ENCODE results near the gene ART4. TPM values are rescaled to one million over a fixed set of nuclear protein-coding genes. Genes with fewer than 3 reads are reported as not detected.
A peak's percentile ranks its signal among the peaks of the same experiment; 100 is the strongest.

ART4 gene
- total RNA-seq, 1 experiment from 2014 or later = not detected

- Histone ChIP-seq H3K27me3 (no peaks in the 10 kb centered on the region), H3K9me3 (no peaks in the 10 kb centered on the region), H3K36me3 (no peaks in the 10 kb centered on the region), H3K4me3 (no peak overlapping the region)
- DNase-seq = peak; percentile 54
Observed at GRCh38 chr12:14868916-14869506, 25.7 kb upstream of the ART4 start.

DNA sequence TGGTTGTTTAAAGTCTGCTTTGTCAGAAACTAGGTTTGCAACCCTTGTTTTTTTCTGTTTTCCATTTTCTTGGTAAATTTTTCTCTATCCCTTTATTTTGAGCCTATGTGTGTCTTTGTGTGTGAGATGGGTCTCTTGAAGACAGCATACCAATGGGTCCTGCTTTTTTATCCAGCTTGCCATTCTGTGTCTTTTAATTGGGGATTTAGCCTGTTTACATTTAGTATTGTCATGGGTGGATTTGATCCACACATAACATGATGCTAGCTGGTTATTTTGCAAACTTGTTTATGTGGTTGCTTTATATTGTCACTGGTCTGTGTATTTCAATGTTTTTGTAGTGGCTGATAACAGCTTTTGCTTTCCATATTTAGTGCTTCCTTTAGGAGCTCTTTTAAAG lies 17.2 kb upstream of the ART4 start:
- Histone ChIP-seq H3K9me3 (peaks cover 11% of the 10 kb centered on the region), H3K36me3 (no peaks in the 10 kb centered on the region), H3K27me3 (no peaks in the 10 kb centered on the region), H3K4me3 (no peak overlapping the region)
- DNase-seq = no peak

DNA sequence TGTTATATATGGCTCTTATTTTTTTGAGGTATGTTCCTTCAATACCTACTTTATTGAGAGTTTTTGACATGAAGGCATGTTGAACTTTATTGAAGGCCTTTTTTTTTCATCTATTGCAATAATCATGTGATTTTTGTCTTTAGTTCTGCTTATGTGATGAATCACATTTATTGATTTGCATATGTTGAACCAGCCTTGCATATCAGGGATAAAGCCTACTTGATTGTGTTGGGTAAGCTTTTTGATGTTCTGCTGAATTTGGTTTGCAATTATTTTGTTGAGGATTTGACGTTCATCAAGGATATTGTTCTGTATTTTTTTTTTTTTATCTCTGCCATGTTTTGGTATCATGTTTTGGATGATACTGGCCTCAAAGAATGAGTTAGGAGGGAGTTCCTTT lies 15.2 kb upstream of the ART4 start:
- Histone ChIP-seq H3K9me3 (peaks cover 9% of the 10 kb centered on the region), H3K27me3 (no peaks in the 10 kb centered on the region), H3K4me3 (no peak overlapping the region), H3K36me3 (no peaks in the 10 kb centered on the region)
- no peak for DNase-seq

DNA sequence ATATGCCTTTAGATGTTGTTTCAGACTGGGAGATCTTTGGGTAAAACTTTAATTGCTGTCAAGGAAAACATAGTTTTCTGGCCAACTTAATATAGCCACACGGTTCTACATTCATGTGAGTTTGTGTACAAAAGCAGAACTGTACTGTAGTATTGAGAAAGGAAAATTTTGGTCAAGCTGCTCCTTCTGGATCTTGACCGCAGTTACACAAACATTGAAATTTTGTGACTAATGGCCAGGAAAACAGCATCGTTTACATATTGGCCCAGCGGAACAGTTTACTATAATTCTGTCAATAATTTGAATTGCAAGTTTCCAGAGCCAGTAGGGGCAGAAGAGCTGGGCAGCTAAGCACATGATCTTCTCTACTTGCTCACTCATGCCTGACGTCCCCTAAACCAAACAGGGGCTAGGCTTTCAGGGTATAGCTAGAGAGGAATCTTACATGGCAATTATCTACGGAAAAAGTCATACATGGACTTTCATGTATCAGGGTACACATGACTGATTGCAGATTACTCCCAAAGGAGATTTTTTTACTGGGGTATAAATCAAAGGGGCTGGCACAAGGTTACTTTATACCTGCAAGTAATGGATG lies 11.4 kb upstream of the ART4 start:
- Histone ChIP-seq H3K36me3 (no peaks in the 10 kb centered on the region), H3K27me3 (no peaks in the 10 kb centered on the region), H3K4me3 (no peak overlapping the region), H3K9me3 (0 out of 2 replicates have a peak, but pooled peaks cover 2% of the 10 kb centered on the region)
- no peak for DNase-seq

DNA sequence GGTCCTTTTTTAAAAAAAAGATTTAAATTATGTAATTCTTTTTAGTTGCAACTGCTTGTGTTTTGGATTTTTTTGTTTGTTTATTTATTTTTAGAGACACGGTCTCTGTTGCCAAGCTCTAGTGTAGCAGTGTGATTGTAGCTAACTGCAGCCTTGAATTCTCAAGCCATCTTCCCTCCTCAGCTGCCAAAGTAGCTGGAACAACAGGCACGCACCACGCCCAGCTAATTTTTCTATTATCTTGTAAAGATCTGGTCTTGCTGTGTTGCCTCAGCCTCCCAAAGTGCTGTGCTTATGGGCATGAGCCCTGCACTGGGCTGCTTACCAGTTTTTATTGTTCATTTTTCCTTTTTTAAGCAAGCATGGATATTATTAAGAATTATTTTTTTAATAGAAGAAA lies 10.6 kb upstream of the ART4 start:
- no peaks in the 10 kb centered on the region for H3K9me3 ChIP-seq
- H3K27me3 ChIP-seq = no peaks in the 10 kb centered on the region
- H3K36me3 ChIP-seq = no peaks in the 10 kb centered on the region
- peak; percentile 28 for DNase-seq
- no peak overlapping the region for H3K4me3 ChIP-seq

DNA sequence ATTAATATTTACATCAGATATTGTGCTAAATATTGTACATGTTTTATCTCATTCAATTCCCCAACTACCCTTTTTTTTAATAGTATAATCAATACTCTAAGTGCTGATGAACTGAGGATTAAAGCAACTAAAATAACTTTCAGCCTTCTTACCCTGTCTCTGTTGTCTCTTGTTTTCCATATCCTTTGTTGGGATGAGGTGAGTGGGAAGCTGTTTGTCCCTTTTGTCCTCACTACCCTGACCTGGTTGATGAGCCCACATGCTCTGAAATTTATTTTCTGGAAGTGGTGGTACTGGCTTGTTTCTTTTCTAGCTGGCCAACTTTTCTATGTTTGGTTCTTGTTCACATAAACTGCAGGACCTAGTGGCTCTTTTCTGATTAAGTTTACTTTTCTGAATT lies 9.6 kb upstream of the ART4 start:
- Histone ChIP-seq H3K27me3 (no peaks in the 10 kb centered on the region), H3K9me3 (no peaks in the 10 kb centered on the region)

GRCh38 chr12:14850929-14851663 lies 7.8 kb upstream of the ART4 start:
- Histone ChIP-seq H3K36me3 (no peaks in the 10 kb centered on the region), H3K27me3 (no peaks in the 10 kb centered on the region), H3K4me3 (no peak overlapping the region), H3K9me3 (no peaks in the 10 kb centered on the region)
- DNase-seq = no peak

More for the DNA sequence above, 9.6 kb upstream of the ART4 start:
- no peak for DNase-seq
- Histone ChIP-seq H3K36me3 (no peaks in the 10 kb centered on the region), H3K4me3 (no peak overlapping the region)

- H3K4me3 ChIP-seq = no peak overlapping the region
- DNase-seq = no peak
Observed at GRCh38 chr12:14849661-14850060, 6.3 kb upstream of the ART4 start.

GRCh38 chr12:14846876-14847580 lies 3.7 kb upstream of the ART4 start:
- no peaks in the 10 kb centered on the region for H3K9me3 ChIP-seq
- DNase-seq = no peak
- no peaks in the 10 kb centered on the region for H3K27me3 ChIP-seq
- H3K4me3 ChIP-seq = no peak overlapping the region
- no peaks in the 10 kb centered on the region for H3K36me3 ChIP-seq

More at GRCh38 chr12:14849661-14850060, 6.3 kb upstream of the ART4 start:
- H3K36me3 ChIP-seq = no peaks in the 10 kb centered on the region
- no peaks in the 10 kb centered on the region for H3K9me3 ChIP-seq
- H3K27me3 ChIP-seq = no peaks in the 10 kb centered on the region

DNA sequence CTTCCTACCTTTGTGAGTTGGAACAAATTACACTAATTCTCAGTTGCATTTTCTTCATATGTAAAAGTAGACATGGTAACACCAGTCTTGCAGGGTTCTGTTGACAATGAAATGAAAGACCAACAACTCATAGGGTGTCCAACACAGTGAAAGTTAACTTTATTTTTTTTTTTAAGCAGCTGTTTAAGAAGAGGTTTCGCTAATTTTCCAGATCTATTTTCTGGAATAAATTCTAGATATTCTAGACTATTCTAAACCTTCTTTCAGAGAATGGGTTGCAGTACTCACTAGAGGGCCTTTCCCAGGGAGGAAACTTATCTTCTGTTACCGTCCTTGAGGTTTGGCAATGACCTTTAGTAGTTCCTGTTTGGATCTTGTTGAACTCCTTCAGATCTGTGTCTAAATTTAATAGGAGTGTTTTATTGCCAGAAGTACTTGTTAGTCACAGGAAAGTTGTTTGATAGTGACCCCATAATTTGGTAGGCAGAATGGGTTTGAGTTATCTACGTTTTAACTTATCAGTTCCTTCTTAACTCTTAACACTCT lies 2.8 kb upstream of the ART4 start:
- DNase-seq = no peak
- Histone ChIP-seq H3K4me3 (no peak overlapping the region), H3K27me3 (no peaks in the 10 kb centered on the region), H3K36me3 (no peaks in the 10 kb centered on the region), H3K9me3 (no peaks in the 10 kb centered on the region)

- Histone ChIP-seq H3K36me3 (no peaks in the 10 kb centered on the region), H3K4me3 (no peak overlapping the region), H3K27me3 (no peaks in the 10 kb centered on the region), H3K9me3 (no peaks in the 10 kb centered on the region)
- DNase-seq = peak; percentile 10
Observed at GRCh38 chr12:14845350-14845750, 2.0 kb upstream of the ART4 start.

DNA sequence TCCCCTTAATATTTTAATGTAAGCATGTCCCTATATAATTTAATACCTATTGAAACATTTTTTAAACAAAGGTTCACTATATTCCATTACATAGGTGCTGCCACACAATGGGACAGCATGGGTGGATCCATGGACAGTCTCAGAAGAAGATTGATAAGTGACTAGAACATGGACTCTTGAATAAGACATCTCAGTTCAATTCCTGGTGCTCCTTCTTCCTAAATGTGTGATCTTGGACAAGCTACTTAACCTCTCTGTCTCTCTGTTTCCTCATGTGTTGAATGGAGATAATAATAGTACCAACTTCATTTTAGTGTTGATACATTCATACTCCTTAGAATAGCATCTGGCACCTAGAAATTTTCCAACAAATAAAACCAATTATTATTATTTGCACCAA lies 1.1 kb upstream of the ART4 start:
- no peaks in the 10 kb centered on the region for H3K27me3 ChIP-seq
- H3K9me3 ChIP-seq = no peaks in the 10 kb centered on the region
- H3K4me3 ChIP-seq = no peak overlapping the region
- no peak for DNase-seq
- H3K36me3 ChIP-seq = no peaks in the 10 kb centered on the region

- Histone ChIP-seq H3K4me3 (no peak overlapping the region), H3K27me3 (no peaks in the 10 kb centered on the region), H3K9me3 (no peaks in the 10 kb centered on the region), H3K36me3 (no peaks in the 10 kb centered on the region)
- DNase-seq = no peak
Observed at GRCh38 chr12:14842315-14842714, 1.0 kb downstream of the ART4 start.

- H3K4me3 ChIP-seq = no peak overlapping the region
- no peaks in the 10 kb centered on the region for H3K9me3 ChIP-seq
Observed at GRCh38 chr12:14841761-14842160, 1.6 kb downstream of the ART4 start.

DNA sequence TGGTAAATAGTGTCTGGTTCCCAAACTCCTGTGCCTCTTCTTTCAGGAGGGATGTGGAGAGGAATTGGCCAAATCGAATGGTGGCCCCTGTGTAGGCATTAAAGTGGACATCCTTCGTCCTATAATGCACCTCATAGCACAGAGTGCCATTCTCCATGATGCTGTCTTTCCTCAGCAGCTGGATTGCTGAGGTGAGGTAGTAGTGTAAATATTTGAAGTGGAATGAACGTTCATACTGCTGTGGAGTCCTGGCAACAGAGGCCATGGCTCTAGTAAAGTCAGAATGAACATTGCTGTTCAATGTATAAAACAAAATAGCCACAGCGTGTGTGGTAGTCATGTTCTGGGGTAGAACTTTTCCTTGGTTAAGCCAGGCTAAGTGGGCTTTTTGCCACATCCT lies 2.7 kb downstream of the ART4 start:
- Histone ChIP-seq H3K27me3 (no peaks in the 10 kb centered on the region), H3K9me3 (no peaks in the 10 kb centered on the region), H3K36me3 (no peaks in the 10 kb centered on the region), H3K4me3 (no peak overlapping the region)
- DNase-seq = no peak

More at GRCh38 chr12:14841761-14842160, 1.6 kb downstream of the ART4 start:
- H3K36me3 ChIP-seq = no peaks in the 10 kb centered on the region
- H3K27me3 ChIP-seq = no peaks in the 10 kb centered on the region
- DNase-seq = peak; percentile 25

DNA sequence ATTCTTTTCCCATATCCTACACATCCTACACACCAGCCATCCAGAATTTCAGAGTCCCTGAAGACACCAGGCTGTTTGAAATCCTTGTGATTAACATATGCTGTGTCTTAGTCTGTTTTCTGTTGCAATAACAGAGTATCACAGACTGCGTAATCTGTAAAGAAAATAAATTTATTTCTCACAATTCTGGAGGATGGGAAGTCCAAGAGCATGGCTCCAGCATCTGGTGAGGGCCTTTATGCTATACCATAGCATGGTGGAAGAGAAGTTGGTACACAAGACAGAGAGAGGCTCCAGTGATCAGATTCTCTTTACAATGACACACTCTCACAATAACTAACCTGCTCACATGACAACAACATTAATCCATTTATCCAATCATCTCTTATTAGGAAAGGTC lies 4.1 kb downstream of the ART4 start:
- no peak for DNase-seq
- H3K36me3 ChIP-seq = no peaks in the 10 kb centered on the region
- no peaks in the 10 kb centered on the region for H3K27me3 ChIP-seq
- no peaks in the 10 kb centered on the region for H3K9me3 ChIP-seq
- H3K4me3 ChIP-seq = no peak overlapping the region
